Measurements from ENCODE around the gene NPHP3. TPM values are rescaled to one million over a fixed set of nuclear protein-coding genes. Genes with fewer than 3 reads are reported as not detected.

The NPHP3 gene
- 37.6 TPM for total RNA-seq

GRCh38 chr3:132722165-132723023 is at the start of gene NPHP3:
TSS of gene NPHP3 (minus strand) at chr3:132722409. CDS start at chr3:132722355, 54 bp downstream.

DNA sequence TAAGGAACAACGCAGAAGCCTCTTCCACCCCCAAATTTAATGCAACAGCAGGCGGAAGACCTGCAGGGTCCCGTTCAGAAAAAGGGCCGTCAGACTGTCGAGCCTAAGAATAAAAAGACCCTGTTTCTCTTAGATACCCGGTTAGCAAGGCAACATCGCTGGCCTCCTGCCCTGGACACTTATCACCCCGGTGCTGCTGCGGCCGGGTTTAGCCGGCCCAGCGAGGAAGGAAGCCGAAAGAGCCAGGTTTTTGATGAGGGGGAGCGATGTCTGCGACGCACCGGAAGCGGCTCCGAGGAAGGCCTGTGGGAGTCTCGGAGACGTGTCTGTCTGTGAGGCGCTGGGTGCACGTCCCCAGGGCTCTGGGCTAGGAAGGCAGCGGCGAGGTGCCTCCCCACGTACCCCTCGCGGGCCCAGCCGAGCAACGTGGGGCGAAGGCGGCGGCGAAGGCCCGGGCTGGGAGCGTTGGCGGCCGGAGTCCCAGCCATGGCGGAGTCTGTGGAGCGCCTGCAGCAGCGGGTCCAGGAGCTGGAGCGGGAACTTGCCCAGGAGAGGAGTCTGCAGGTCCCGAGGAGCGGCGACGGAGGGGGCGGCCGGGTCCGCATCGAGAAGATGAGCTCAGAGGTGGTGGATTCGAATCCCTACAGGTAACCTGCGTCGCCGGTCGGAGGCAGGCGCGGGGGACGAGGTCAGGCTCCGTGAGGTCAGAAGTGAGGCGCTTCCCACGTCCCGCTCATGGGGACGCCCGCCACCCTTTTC is 62.0 kb downstream of the NPHP3 start, which contains the start of gene UBA5:
Gene UBA5 (plus strand): TSS at position 278 of the 759 bp plus-strand sequence. CDS start 209 bp downstream, at position 487.

GRCh38 chr3:132659365-132660051 is 62.7 kb downstream of the NPHP3 start, which contains the start of gene ACAD11:
TSS of gene ACAD11 (minus strand) at chr3:132659809. CDS start at chr3:132659751, 58 bp downstream.

Other genes starting within 250 kb of the NPHP3 start
- 1.9 TPM for gene ACKR4, start 125.1 kb downstream of the NPHP3 start, total RNA-seq
- gene ACAD11, start 62.6 kb downstream of the NPHP3 start, total RNA-seq, result 43.6 TPM
- gene UBA5, start 62.1 kb downstream of the NPHP3 start, total RNA-seq, result 57.7 TPM

Measured in metanephros (tissue), 1 donor.